Measurements from ENCODE around the gene LZTFL1.

The LZTFL1 gene, protein sequence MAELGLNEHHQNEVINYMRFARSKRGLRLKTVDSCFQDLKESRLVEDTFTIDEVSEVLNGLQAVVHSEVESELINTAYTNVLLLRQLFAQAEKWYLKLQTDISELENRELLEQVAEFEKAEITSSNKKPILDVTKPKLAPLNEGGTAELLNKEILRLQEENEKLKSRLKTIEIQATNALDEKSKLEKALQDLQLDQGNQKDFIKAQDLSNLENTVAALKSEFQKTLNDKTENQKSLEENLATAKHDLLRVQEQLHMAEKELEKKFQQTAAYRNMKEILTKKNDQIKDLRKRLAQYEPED

GRCh38 chr3:45841757-45842491 lies at the start of gene LZTFL1:
Gene LZTFL1 (minus strand): TSS chr3:45842119. CDS start chr3:45841991, 128 bp downstream.
- TF ChIP-seq ZBTB7A (IDR thresholded peaks at IDR 0.05; ENCODE audit: low read depth) (no peak), TCF12 (IDR thresholded peaks at IDR 0.05; ENCODE audit: low read depth) (peak; percentile 57; the same call in 1 of the 2 replicates), TEAD4 (IDR thresholded peaks at IDR 0.05) (no peak), FOXM1 (IDR thresholded peaks at IDR 0.05; ENCODE audit: borderline replicate concordance, low read depth) (peak; percentile 16; the same call in 1 of the 2 replicates), YY1 (IDR thresholded peaks at IDR 0.05; ENCODE audit: low read depth) (peak; percentile 79), NFIC (IDR thresholded peaks at IDR 0.05) (no peak), MAX (IDR thresholded peaks at IDR 0.05) (peak; percentile 97), RAD21 (IDR thresholded peaks at IDR 0.05; ENCODE audit: low read depth) (no peak), TAF1 (IDR thresholded peaks at IDR 0.05; ENCODE audit: low read depth) (peak; percentile 74; the same call in 1 of the 2 replicates), REST (IDR thresholded peaks at IDR 0.05; ENCODE audit: low read depth) (no peak), CREB1 (IDR thresholded peaks at IDR 0.05; ENCODE audit: low read depth) (no peak; the same call in 1 of the 2 replicates), CEBPB (IDR thresholded peaks at IDR 0.05) (peak; percentile 100), EGR1 (IDR thresholded peaks at IDR 0.05) (no peak), EP300 (IDR thresholded peaks at IDR 0.05; ENCODE audit: borderline replicate concordance) (0 out of 2 replicates have a peak, but pooled peaks have one; percentile 7)
- TF ChIP-seq, protein P1, sequence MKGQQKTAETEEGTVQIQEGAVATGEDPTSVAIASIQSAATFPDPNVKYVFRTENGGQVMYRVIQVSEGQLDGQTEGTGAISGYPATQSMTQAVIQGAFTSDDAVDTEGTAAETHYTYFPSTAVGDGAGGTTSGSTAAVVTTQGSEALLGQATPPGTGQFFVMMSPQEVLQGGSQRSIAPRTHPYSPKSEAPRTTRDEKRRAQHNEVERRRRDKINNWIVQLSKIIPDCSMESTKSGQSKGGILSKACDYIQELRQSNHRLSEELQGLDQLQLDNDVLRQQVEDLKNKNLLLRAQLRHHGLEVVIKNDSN (IDR thresholded peaks at IDR 0.05) = peak; percentile 100

- peak; percentile 78 for TF ChIP-seq NFIC (IDR thresholded peaks at IDR 0.05)
- TF ChIP-seq MAX (IDR thresholded peaks at IDR 0.05) = no peak
- no peak for TF ChIP-seq CEBPB (IDR thresholded peaks at IDR 0.05)
- peak; percentile 7; the same call in 1 of the 2 replicates for TF ChIP-seq RAD21 (IDR thresholded peaks at IDR 0.05; ENCODE audit: low read depth)
Observed at GRCh38 chr3:45890405-45890804, 48.5 kb upstream of the LZTFL1 start.

DNA sequence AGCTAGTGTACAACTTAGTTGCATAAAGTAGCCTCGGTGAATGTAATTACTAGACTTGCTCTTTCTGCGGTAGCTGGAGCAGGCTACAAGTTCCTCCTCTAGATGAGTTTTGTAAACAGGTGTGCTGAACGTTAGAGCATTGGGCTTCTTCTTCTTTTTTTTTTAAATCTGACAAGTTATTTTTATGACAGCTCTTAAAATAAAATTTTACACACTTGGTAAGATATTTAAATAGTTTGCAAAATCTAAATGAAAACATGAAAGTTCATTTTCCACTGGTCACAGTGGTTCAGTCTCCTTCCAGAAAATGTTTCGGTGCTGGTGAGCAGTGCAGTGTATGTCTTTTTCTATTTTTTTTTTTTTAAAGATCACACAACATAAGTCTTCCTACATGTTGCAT lies 47.4 kb upstream of the LZTFL1 start:
- TF ChIP-seq ZBTB7A (IDR thresholded peaks at IDR 0.05; ENCODE audit: low read depth) (no peak), CREB1 (IDR thresholded peaks at IDR 0.05; ENCODE audit: low read depth) (no peak), CEBPB (IDR thresholded peaks at IDR 0.05) (no peak), TAF1 (IDR thresholded peaks at IDR 0.05; ENCODE audit: low read depth) (no peak), REST (IDR thresholded peaks at IDR 0.05; ENCODE audit: low read depth) (no peak), YY1 (IDR thresholded peaks at IDR 0.05; ENCODE audit: low read depth) (no peak), TEAD4 (IDR thresholded peaks at IDR 0.05) (no peak), NFIC (IDR thresholded peaks at IDR 0.05) (no peak), FOXM1 (IDR thresholded peaks at IDR 0.05; ENCODE audit: borderline replicate concordance, low read depth) (no peak), EGR1 (IDR thresholded peaks at IDR 0.05) (no peak), MAX (IDR thresholded peaks at IDR 0.05) (no peak)
- TF ChIP-seq, protein P1 (IDR thresholded peaks at IDR 0.05) = no peak

- TF ChIP-seq MAX (IDR thresholded peaks at IDR 0.05) = no peak
- TF ChIP-seq EP300 (IDR thresholded peaks at IDR 0.05; ENCODE audit: borderline replicate concordance) = no peak
- no peak for TF ChIP-seq TEAD4 (IDR thresholded peaks at IDR 0.05)
- TF ChIP-seq TCF12 (IDR thresholded peaks at IDR 0.05; ENCODE audit: low read depth) = no peak
- TF ChIP-seq, protein P1 (IDR thresholded peaks at IDR 0.05) = no peak
- no peak for TF ChIP-seq CEBPB (IDR thresholded peaks at IDR 0.05)
- TF ChIP-seq FOXM1 (IDR thresholded peaks at IDR 0.05; ENCODE audit: borderline replicate concordance, low read depth) = no peak
- TF ChIP-seq REST (IDR thresholded peaks at IDR 0.05; ENCODE audit: low read depth) = no peak
- TF ChIP-seq YY1 (IDR thresholded peaks at IDR 0.05; ENCODE audit: low read depth) = no peak
- no peak for TF ChIP-seq ZBTB7A (IDR thresholded peaks at IDR 0.05; ENCODE audit: low read depth)
- no peak for TF ChIP-seq RAD21 (IDR thresholded peaks at IDR 0.05; ENCODE audit: low read depth)
- TF ChIP-seq NFIC (IDR thresholded peaks at IDR 0.05) = no peak
- TF ChIP-seq CREB1 (IDR thresholded peaks at IDR 0.05; ENCODE audit: low read depth) = no peak
- no peak for TF ChIP-seq EGR1 (IDR thresholded peaks at IDR 0.05)
- no peak for TF ChIP-seq TAF1 (IDR thresholded peaks at IDR 0.05; ENCODE audit: low read depth)
Observed at GRCh38 chr3:45887759-45888511, 46.0 kb upstream of the LZTFL1 start.
